Neuron (in vitro differentiated cells): ENCODE measurements around the gene LARGE1.

Source experiments
- H2AFZ ChIP-seq: one replicate; pipeline ENCODE4 v1.6.1; 2013; ENCODE audit warnings: low read depth, mild to moderate bottlenecking, inconsistent platforms, low read length, moderate library complexity
- H3K27me3 ChIP-seq: one replicate; pipeline ENCODE4 v1.6.1; 2013; ENCODE audit warnings: low read length; ENCODE audit not compliant: insufficient read depth
- H3K36me3 ChIP-seq: one replicate; pipeline ENCODE4 v1.6.1; 2013; ENCODE audit warnings: low read length; ENCODE audit not compliant: insufficient read depth
- H3K4me1 ChIP-seq: one replicate; pipeline ENCODE4 v1.6.1; 2013; ENCODE audit warnings: low read length; ENCODE audit not compliant: insufficient read depth
- H3K4me3 ChIP-seq: 2 replicates; pipeline ENCODE4 v1.5.1; 2013; ENCODE audit warnings: mild to moderate bottlenecking, low read length, moderate library complexity
- H3K9me3 ChIP-seq: one replicate; pipeline ENCODE4 v1.6.1; 2013; ENCODE audit warnings: low read length

LARGE1 gene

GRCh38 chr22:33296941-33297340, 623.3 kb downstream of the LARGE1 start:
- no peaks in the 10 kb centered on the region for H3K27me3 ChIP-seq
- H3K36me3 ChIP-seq: peaks cover 18% of the 10 kb centered on the region
- no peak overlapping the region for H3K4me3 ChIP-seq
- H3K9me3 ChIP-seq: no peaks in the 10 kb centered on the region
- no peak overlapping the region for H2AFZ ChIP-seq
- H3K4me1 ChIP-seq: peaks cover 7% of the 10 kb centered on the region

GRCh38 chr22:33288078-33288477, 632.2 kb downstream of the LARGE1 start:
- Histone ChIP-seq H3K9me3 (no peaks in the 10 kb centered on the region), H2AFZ (no peak overlapping the region), H3K27me3 (no peaks in the 10 kb centered on the region), H3K4me1 (no peaks in the 10 kb centered on the region), H3K4me3 (no peak overlapping the region), H3K36me3 (peaks cover 26% of the 10 kb centered on the region)

DNA sequence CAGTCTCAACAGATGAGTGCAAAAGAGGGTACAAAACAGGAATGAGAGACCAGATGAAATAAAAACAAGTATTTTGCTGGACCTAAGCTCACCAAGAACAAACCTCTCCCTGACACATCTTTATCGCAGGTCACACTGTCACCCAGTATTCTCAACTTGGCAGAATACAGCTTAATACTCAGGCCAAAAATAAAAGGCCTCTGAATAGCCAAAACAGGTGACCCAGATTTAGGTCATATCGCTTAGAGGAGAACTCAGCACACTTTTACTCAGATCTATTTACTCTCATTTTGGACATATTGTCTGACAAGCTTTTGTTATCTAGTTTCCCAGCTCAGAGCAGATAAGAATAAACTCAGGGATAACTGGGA, 645.2 kb downstream of the LARGE1 start:
- H3K4me3 ChIP-seq: no peak overlapping the region
- H3K9me3 ChIP-seq: no peaks in the 10 kb centered on the region
- no peaks in the 10 kb centered on the region for H3K4me1 ChIP-seq
- no peak overlapping the region for H2AFZ ChIP-seq
- H3K36me3 ChIP-seq: peaks cover 45% of the 10 kb centered on the region
- no peaks in the 10 kb centered on the region for H3K27me3 ChIP-seq

DNA sequence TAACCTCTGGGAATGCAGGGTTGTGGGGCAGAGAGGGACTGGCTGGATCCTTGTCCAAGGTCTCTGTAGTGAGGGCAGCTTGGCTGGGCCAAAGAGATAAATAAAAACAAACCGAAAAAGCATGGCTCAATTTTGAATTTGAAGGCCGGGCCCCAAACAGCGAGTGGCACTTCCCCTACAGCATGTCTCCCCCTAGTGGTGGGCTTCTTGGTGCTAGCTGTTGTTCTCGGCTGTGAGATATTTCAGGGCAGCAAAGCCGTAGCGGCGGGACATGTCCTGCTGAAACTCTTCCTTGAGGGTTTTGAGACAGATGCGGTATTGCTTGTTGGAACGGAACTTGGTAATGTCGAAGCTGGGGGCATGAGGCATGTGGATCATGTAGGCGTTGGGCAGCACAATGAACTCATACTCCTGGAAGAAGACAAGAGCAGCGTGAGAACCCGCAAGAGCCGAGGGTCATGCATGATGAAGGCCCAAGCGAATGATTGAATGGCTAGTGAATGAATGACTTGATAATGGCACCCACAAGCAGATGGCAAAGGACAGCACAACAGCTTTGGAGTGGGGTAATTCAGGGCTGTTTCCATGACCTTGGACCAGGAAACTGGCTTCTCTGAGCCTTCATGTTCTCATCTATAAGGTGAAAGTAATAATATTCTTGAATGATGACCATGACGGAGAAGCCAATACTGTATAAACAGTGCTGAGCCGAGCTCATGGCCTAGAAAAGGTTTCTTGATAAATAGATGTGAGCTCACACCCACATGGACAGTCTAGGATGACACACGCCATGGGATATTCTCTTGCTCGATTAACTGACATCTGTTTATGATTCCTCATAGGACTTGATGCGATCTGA, 645.8 kb downstream of the LARGE1 start:
- H2AFZ ChIP-seq: no peak overlapping the region
- peaks cover 42% of the 10 kb centered on the region for H3K36me3 ChIP-seq
- no peaks in the 10 kb centered on the region for H3K27me3 ChIP-seq
- no peak overlapping the region for H3K4me3 ChIP-seq
- no peaks in the 10 kb centered on the region for H3K4me1 ChIP-seq
- no peaks in the 10 kb centered on the region for H3K9me3 ChIP-seq

DNA sequence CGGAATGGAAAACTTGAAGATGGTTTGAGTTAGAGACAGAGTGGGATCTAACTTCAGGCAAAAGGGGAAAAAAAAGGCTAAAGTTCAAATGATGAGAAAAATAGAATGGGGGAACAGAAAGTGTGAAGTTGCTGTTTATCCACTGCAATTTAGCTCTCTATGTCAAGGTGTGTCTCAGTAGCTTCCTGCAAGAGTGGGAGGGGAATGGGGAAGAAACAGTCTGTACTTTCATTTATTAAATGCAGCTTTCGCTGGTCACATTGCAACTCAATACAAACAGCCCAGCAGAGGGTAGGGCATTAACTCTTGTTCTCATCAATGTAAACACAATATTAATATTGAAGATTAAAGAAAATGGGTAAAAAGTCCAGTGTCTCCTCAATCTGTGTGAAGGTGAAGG, 647.4 kb downstream of the LARGE1 start:
- H3K4me3 ChIP-seq: no peak overlapping the region
- H2AFZ ChIP-seq: no peak overlapping the region
- H3K27me3 ChIP-seq: no peaks in the 10 kb centered on the region
- H3K36me3 ChIP-seq: peaks cover 36% of the 10 kb centered on the region
- H3K9me3 ChIP-seq: no peaks in the 10 kb centered on the region
- no peaks in the 10 kb centered on the region for H3K4me1 ChIP-seq

GRCh38 chr22:33272180-33272579, 648.1 kb downstream of the LARGE1 start:
- Histone ChIP-seq H3K36me3 (peaks cover 34% of the 10 kb centered on the region), H2AFZ (no peak overlapping the region), H3K4me3 (no peak overlapping the region), H3K27me3 (no peaks in the 10 kb centered on the region), H3K4me1 (no peaks in the 10 kb centered on the region), H3K9me3 (no peaks in the 10 kb centered on the region)

- Histone ChIP-seq H3K36me3 (peaks cover 30% of the 10 kb centered on the region), H3K4me3 (no peak overlapping the region), H2AFZ (no peak overlapping the region), H3K4me1 (no peaks in the 10 kb centered on the region), H3K27me3 (no peaks in the 10 kb centered on the region), H3K9me3 (no peaks in the 10 kb centered on the region)
Observed at GRCh38 chr22:33271390-33272161, 648.7 kb downstream of the LARGE1 start.

- Histone ChIP-seq H2AFZ (no peak overlapping the region), H3K36me3 (peaks cover 22% of the 10 kb centered on the region), H3K9me3 (no peaks in the 10 kb centered on the region), H3K4me1 (no peaks in the 10 kb centered on the region), H3K4me3 (no peak overlapping the region), H3K27me3 (no peaks in the 10 kb centered on the region)
Observed at GRCh38 chr22:33270596-33270995, 649.7 kb downstream of the LARGE1 start.

- no peak overlapping the region for H2AFZ ChIP-seq
- H3K4me3 ChIP-seq: no peak overlapping the region
- H3K36me3 ChIP-seq: no peaks in the 10 kb centered on the region
- no peaks in the 10 kb centered on the region for H3K4me1 ChIP-seq
- H3K9me3 ChIP-seq: no peaks in the 10 kb centered on the region
- H3K27me3 ChIP-seq: no peaks in the 10 kb centered on the region
Observed at GRCh38 chr22:33261699-33262098, 658.6 kb downstream of the LARGE1 start.

GRCh38 chr22:33260498-33260897, 659.8 kb downstream of the LARGE1 start:
- H3K36me3 ChIP-seq: no peaks in the 10 kb centered on the region
- peaks cover 4% of the 10 kb centered on the region for H3K4me1 ChIP-seq
- no peak overlapping the region for H2AFZ ChIP-seq
- no peaks in the 10 kb centered on the region for H3K27me3 ChIP-seq
- no peak overlapping the region for H3K4me3 ChIP-seq
- H3K9me3 ChIP-seq: no peaks in the 10 kb centered on the region

DNA sequence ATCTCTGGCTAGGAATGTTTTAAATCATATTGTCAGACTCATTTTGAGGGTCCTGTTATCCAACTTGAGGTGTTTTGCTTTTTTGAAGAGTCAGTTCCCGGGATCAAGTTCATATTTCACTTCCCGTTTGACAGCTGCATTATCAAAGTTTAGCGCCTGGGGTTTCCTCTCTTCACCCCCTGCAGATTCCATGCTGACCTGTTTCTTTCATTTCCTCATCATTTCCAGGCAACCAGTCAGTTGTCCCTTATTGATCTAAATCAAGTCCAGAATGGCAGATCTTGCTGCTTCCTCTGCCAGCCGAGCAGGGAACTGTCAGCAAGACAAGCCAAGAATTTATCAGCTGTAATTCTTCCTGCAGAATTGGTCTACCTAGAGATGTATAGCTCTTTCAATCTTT, 664.5 kb downstream of the LARGE1 start:
- Histone ChIP-seq H3K4me1 (peaks cover 4% of the 10 kb centered on the region), H3K27me3 (no peaks in the 10 kb centered on the region), H3K36me3 (no peaks in the 10 kb centered on the region), H2AFZ (no peak overlapping the region), H3K4me3 (no peak overlapping the region), H3K9me3 (no peaks in the 10 kb centered on the region)

DNA sequence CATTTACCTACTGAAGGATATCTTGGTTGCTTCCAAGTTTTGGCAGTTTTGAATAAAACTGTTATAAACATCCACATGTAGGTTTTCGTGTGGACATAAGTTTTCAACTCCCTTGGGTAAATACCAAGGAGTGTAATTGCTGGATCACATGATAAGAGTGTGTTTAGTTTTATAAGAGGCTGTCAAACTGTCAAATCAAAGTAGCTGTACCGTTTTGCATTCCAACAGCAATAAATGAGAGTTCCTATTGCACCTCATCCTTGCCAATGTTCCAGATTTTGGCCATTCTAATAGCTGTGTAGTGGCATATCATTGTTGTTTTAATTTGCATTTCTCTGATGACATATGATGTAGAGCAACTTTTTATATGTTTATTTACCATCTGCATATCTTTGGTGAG, 671.3 kb downstream of the LARGE1 start:
- Histone ChIP-seq H3K4me1 (no peaks in the 10 kb centered on the region), H3K9me3 (no peaks in the 10 kb centered on the region), H2AFZ (no peak overlapping the region), H3K27me3 (no peaks in the 10 kb centered on the region), H3K36me3 (no peaks in the 10 kb centered on the region), H3K4me3 (no peak overlapping the region)

- Histone ChIP-seq H3K36me3 (no peaks in the 10 kb centered on the region), H3K27me3 (no peaks in the 10 kb centered on the region), H3K4me1 (no peaks in the 10 kb centered on the region), H3K9me3 (no peaks in the 10 kb centered on the region), H3K4me3 (no peak overlapping the region), H2AFZ (no peak overlapping the region)
Observed at GRCh38 chr22:33247758-33248157, 672.5 kb downstream of the LARGE1 start.
